Measurements from ENCODE around the gene AAMP.

AAMP gene

DNA sequence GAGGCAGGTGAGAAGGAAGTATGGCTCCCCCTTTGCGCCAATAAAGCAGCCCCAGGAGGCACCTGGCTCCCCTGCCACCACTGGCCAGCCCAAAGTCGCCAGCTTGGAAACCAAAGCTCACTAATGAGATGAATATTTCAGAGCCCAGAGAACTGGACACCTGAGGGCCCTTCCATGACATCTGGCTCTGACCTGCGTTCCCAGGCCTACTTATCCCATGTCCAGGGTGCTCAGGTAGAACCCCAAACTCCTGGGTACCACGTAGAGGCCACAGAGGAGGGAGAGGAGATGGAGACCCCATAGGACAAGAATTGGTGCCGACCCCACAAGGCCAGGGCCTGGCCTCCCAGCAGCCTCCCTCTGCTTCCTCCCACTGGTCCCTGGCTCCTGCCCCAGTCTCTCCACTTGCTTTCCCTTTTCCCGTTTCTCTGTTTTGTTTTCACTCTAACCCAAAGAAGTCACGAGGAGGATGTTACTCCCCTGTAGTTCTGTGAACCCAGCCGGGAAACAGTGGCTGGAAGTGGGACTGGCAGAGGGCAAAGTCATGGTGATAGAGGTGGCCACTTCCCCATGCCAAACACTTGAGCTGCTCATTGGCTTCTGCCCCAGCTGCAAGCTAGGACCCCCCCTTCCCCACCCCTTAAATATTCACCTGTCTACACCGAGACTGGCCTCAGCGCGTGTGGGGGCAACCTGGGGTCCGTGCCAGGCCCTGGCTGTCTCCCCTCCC is 21.5 kb upstream of the AAMP start:
- H3K27me3 ChIP-seq (ENCODE audit: control insufficient read depth, insufficient read depth, low read length): no peaks in the 10 kb centered on the region
- peak overlapping the region; percentile 99 for H3K9ac ChIP-seq (ENCODE audit: low read length)
- H3K4me1 ChIP-seq (ENCODE audit: control insufficient read depth, insufficient read depth, low read length): peaks cover 85% of the 10 kb centered on the region
- no peaks in the 10 kb centered on the region for H3K9me3 ChIP-seq (ENCODE audit: control insufficient read depth, low read length)
- no peaks in the 10 kb centered on the region for H3K36me3 ChIP-seq (ENCODE audit: control insufficient read depth, insufficient read depth, low read length)
- H3K4me3 ChIP-seq (ENCODE audit: low read length): peak overlapping the region; percentile 93

DNA sequence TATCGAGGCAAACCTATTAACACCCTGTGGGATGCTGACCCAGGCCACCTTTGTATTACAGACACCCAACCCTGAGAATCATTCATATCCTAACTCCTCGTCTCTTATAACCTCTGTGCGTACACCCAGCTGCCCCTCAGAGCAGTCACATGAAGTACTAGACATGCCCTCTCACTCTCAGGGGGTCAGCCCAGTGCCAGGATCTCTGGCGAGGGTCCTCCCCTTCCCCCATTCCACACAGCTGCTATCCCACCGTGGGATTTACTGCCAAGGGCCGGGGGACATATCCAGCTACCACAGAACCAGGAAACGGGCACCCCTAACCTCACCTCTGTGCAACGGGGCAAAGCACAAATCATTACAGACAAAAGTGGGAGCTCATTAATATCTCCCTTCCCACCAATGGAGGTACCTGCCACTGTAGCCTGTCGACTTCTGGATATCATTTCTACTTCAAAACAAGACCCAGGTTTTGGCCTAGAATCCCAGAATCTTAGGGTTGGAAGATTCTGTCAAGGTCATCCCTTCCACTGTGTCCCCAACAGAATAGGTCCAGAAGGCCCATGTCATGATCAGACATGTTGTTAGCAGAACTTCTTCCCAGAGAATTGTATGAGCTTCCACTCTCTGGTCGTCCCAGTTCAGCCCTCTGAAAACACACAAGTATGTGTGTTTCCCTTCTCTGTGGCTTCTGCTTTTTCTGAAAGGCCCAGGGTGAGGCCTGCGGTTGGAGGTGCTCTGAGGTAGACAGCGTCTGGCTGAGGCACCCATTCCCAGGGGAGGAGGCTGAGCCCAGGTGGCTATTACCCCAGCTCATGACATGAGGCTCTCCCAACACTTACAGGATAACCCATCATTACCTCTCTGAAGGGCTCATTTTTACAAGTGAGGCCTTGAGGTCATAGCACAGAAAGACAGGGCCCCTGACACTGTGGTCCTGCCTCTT is 20.7 kb upstream of the AAMP start:
- no peaks in the 10 kb centered on the region for H3K9me3 ChIP-seq (ENCODE audit: control insufficient read depth, low read length)
- H3K27me3 ChIP-seq (ENCODE audit: control insufficient read depth, insufficient read depth, low read length): no peaks in the 10 kb centered on the region
- peaks cover 85% of the 10 kb centered on the region for H3K4me1 ChIP-seq (ENCODE audit: control insufficient read depth, insufficient read depth, low read length)
- H3K36me3 ChIP-seq (ENCODE audit: control insufficient read depth, insufficient read depth, low read length): peaks cover 5% of the 10 kb centered on the region
- peak overlapping the region; percentile 93 for H3K4me3 ChIP-seq (ENCODE audit: low read length)
- H3K9ac ChIP-seq (ENCODE audit: low read length): peak overlapping the region; percentile 99

DNA sequence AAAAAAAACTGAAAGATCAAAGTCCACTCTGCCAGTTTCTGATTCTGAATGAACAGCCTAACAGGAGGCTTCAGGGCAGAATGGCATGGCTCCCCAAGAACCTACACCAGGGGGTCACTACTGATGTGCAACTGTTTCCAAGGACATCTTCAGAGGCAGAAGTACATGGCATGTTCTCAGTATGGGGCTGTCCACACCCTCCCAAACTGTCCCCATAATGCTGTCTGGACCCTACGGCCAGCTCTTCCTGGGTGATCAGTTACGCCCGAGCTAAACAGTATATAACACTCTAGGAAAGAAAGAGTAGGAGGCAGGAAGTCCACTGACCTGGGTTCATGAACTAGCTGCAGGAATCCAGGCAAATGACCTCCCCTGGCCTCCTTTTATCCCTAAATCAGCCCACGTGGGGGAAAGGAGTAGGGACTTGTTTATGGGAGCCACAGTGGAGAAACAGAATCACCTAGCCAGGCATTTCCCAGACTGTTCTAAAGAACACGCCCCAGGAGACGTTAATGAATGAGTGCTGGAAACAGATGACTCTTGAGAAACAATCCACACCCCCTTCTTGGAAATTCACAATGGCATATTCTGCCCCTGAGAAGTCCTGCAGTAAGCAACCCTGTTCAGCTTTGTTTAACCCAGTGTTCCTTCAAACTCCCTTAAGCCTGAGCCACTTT is 19.8 kb upstream of the AAMP start:
- Histone ChIP-seq H3K9me3 (ENCODE audit: control insufficient read depth, low read length) (no peaks in the 10 kb centered on the region), H3K27me3 (ENCODE audit: control insufficient read depth, insufficient read depth, low read length) (no peaks in the 10 kb centered on the region), H3K9ac (ENCODE audit: low read length) (peak overlapping the region; percentile 99), H3K36me3 (ENCODE audit: control insufficient read depth, insufficient read depth, low read length) (peaks cover 9% of the 10 kb centered on the region), H3K4me3 (ENCODE audit: low read length) (peak overlapping the region; percentile 93), H3K4me1 (ENCODE audit: control insufficient read depth, insufficient read depth, low read length) (peaks cover 85% of the 10 kb centered on the region)

DNA sequence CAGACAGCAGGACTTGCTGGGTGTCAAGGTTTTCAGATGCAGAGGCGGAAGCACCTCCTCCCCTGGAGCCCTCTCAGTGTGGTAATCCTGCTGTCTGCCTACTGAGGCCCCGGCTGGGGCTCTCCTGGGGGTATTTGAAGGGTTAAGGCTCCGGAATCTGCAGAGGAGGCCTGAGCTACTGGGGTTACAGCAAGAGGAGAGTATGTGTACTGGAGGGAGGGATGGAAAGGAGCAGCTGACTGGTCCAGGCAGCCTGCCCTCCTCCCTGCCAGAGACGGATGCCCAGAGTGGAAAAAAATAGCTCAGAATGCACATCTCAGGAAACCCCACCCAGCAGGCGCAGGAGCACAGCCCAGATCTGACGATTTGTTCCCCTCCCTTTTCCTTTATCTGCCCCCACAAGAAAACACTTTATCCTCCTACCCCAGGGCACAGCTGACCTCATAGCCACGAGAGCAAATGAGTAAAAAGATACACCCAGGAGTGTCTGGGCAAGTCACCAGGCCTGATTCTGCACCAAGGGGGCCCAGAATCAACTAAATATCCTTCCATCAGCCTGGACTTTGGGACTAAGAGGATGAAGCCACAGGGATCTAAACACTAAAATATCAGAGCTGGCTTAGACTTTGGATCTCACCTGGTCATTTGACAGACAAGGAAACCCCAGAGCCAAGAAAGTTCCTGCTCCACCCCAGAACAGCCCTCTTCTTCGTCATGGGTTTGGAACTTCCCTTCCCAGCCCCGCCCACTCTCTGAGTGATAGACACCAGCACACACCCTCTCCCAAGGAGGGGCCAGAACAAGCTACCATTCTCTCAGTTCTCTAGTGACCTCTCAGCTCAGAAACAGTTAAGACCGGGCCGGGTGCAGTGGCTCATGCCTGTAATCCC is 16.9 kb upstream of the AAMP start:
- Histone ChIP-seq H3K4me3 (ENCODE audit: low read length) (peak overlapping the region; percentile 33), H3K36me3 (ENCODE audit: control insufficient read depth, insufficient read depth, low read length) (peaks cover 28% of the 10 kb centered on the region), H3K27me3 (ENCODE audit: control insufficient read depth, insufficient read depth, low read length) (no peaks in the 10 kb centered on the region), H3K4me1 (ENCODE audit: control insufficient read depth, insufficient read depth, low read length) (peaks cover 91% of the 10 kb centered on the region), H3K9ac (ENCODE audit: low read length) (peak overlapping the region; percentile 84), H3K9me3 (ENCODE audit: control insufficient read depth, low read length) (no peaks in the 10 kb centered on the region)

DNA sequence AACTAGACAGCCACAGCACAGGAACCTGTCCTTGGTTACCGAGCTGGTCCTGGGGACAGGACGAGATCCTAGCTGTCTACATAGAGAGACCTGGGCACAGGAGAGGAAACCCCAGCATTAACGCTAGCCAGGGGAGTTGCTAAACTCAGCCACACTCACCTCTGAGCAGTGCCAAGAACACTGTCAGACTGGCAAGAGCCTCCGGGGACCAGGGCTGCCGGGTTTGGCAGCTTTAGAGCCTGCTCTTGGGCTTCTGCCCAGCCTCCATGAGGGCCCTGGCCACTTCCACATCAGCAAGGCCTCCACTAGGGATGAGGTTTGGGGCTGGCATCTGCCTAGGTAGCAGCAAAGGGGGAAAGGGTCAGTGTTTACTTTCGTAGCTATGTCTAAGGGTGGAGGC is 15.7 kb upstream of the AAMP start:
- H3K36me3 ChIP-seq (ENCODE audit: control insufficient read depth, insufficient read depth, low read length): peaks cover 33% of the 10 kb centered on the region
- H3K4me3 ChIP-seq (ENCODE audit: low read length): peak overlapping the region; percentile 9
- no peaks in the 10 kb centered on the region for H3K27me3 ChIP-seq (ENCODE audit: control insufficient read depth, insufficient read depth, low read length)
- H3K4me1 ChIP-seq (ENCODE audit: control insufficient read depth, insufficient read depth, low read length): peaks cover 89% of the 10 kb centered on the region
- no peaks in the 10 kb centered on the region for H3K9me3 ChIP-seq (ENCODE audit: control insufficient read depth, low read length)
- H3K9ac ChIP-seq (ENCODE audit: low read length): peak overlapping the region; percentile 84

DNA sequence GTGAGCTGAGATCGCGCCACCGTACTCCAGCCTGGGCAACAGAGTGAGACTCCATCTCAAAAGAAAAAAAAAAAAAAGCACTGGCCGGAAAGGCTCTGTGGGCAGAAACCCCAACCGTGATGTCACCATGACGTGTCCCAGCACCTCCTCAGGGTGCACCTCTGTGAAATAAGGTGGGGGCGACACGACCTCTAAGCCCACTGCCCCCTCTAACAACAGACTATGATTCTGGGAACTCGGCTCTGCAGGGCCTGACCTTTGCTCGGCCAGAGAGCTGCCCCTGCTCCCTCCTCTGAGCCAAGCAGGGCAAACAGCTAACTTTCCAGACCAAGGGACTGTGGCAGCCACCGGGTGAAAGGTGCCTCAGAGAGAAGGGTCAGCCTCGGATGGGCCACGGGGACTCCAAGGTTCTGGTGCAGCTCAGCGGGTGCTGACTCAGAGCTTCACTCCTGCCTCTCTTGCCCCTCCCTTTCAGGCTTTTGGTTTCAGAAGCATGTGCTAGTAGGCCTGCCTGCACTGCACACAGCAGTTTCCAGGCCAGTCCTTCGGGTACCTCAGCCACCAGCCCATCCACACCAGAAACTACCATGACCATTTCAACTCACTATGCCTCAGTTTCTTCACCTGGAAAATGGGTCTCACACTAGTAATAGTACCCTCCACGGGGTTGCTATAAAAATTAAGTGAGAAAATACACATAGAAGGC is 14.3 kb upstream of the AAMP start:
- H3K9me3 ChIP-seq (ENCODE audit: control insufficient read depth, low read length): no peaks in the 10 kb centered on the region
- H3K9ac ChIP-seq (ENCODE audit: low read length): peak overlapping the region; percentile 19
- no peaks in the 10 kb centered on the region for H3K27me3 ChIP-seq (ENCODE audit: control insufficient read depth, insufficient read depth, low read length)
- H3K4me3 ChIP-seq (ENCODE audit: low read length): no peak overlapping the region
- peaks cover 45% of the 10 kb centered on the region for H3K36me3 ChIP-seq (ENCODE audit: control insufficient read depth, insufficient read depth, low read length)
- peaks cover 82% of the 10 kb centered on the region for H3K4me1 ChIP-seq (ENCODE audit: control insufficient read depth, insufficient read depth, low read length)

DNA sequence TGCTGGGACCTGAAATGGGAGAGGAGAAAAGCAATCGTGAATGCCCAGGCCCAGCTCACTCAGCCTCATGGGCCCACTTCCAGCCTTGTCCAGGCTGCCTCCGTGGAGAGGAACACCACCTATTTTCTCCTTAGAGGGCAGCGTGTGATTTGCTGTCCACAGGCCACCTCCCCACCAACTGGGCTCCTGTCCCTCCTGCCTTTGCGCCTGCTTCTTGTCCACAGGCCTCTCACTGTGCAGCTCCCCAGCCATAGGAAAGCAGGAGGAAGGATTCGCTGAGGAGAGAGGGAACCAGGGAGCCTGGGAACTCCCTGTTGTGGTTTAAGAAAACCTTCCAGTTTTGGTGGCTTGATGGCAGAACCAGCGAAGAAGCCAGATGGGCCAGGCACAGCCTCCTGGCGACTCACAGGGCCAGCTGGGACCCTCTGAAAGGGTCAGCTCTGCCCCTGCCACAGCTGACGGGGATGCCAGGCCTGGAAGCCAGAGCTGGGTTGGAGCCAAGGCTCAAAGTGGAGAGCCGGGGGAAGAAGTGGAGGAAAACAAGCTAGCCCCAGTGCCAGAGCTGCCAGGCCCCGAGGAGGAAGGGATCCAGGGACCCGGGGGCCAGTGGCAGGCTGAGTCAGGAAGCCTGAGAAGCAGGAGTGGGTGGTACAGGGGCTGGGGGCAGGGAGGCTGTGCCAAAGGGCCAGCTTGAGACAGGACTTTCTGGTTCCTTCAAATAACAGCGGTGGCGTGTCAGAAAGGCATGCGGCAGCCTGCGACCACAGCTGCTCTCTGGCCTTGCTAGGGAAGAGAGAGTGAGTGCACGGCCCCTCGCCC is 12.4 kb upstream of the AAMP start:
- Histone ChIP-seq H3K36me3 (ENCODE audit: control insufficient read depth, insufficient read depth, low read length) (peaks cover 64% of the 10 kb centered on the region), H3K9me3 (ENCODE audit: control insufficient read depth, low read length) (no peaks in the 10 kb centered on the region), H3K4me3 (ENCODE audit: low read length) (no peak overlapping the region), H3K4me1 (ENCODE audit: control insufficient read depth, insufficient read depth, low read length) (peaks cover 69% of the 10 kb centered on the region), H3K27me3 (ENCODE audit: control insufficient read depth, insufficient read depth, low read length) (no peaks in the 10 kb centered on the region), H3K9ac (ENCODE audit: low read length) (peak overlapping the region; percentile 61)

DNA sequence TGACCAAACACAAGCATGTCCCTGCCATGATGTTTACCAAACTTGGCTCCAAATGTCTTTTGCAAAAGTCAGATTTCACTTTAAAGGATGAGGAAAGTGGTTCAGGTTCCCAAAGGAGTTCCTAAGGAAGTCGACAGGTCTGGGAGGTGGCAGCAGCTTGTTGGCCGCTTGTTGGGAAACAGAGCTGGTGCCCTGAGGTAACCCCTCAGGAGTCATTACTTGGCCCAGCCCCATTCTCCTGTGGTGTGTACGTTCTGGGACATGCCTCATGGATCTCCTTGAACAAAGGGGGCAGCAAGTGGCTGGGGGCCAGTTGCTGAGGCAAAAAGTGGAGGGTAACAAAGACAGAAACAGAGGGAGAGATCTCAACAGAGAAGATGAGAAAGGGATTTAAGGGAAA is 11.5 kb upstream of the AAMP start:
- H3K4me3 ChIP-seq (ENCODE audit: low read length): no peak overlapping the region
- no peaks in the 10 kb centered on the region for H3K9me3 ChIP-seq (ENCODE audit: control insufficient read depth, low read length)
- peaks cover 70% of the 10 kb centered on the region for H3K4me1 ChIP-seq (ENCODE audit: control insufficient read depth, insufficient read depth, low read length)
- H3K36me3 ChIP-seq (ENCODE audit: control insufficient read depth, insufficient read depth, low read length): peaks cover 73% of the 10 kb centered on the region
- no peaks in the 10 kb centered on the region for H3K27me3 ChIP-seq (ENCODE audit: control insufficient read depth, insufficient read depth, low read length)
- peak overlapping the region; percentile 61 for H3K9ac ChIP-seq (ENCODE audit: low read length)

DNA sequence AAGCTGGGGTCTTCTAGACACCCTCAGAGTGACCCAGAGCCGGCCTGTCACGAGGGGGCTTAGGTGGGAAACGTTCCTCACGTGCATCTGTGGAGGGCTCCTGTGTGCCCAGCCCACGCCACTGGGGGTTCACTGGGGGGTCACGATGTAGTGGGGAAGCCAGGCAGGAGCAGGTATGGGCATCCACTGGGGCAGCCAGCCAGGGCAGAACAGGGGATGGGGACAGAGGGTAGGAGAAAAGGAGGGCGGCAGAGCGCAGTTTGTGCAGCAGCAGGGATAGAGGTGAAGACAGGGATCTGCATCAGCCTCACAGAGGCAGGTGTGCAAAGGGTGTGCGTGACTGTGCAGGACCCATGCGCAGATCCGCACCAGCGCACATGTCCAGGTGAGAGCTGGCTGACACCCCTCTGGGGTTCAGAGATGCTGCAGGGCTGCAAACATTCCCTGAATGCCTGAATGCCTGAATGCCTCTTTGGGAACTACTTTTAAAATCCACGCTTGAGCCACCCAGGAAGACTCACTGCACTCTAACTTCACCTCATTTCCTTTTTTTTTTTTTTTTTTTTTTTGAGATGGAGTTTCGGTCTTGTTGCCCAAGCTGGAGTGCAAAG is 10.4 kb upstream of the AAMP start:
- Histone ChIP-seq H3K36me3 (ENCODE audit: control insufficient read depth, insufficient read depth, low read length) (peaks cover 77% of the 10 kb centered on the region), H3K9ac (ENCODE audit: low read length) (no peak overlapping the region), H3K9me3 (ENCODE audit: control insufficient read depth, low read length) (no peaks in the 10 kb centered on the region), H3K4me1 (ENCODE audit: control insufficient read depth, insufficient read depth, low read length) (peaks cover 61% of the 10 kb centered on the region), H3K27me3 (ENCODE audit: control insufficient read depth, insufficient read depth, low read length) (no peaks in the 10 kb centered on the region), H3K4me3 (ENCODE audit: low read length) (no peak overlapping the region)
